RWPE1 (cell line): ENCODE measurements around the gene NEK1.
"Not testable (repeated sequence)": the region's sequence is repeated elsewhere in the genome, so short reads cannot be mapped to it uniquely, and the experiment has no call there.

Experiments
- CTCF ChIA-PET: fragments of 350-600 bp; sonication (Branson Sonifier 250); formaldehyde crosslinking; extraction: SDS; loops from one replicate; lab custom pipeline; 2021; lab: Yijun Ruan, JAX
- POLR2A ChIA-PET: fragments of 400-600 bp; formaldehyde crosslinking; extraction: SDS; loops from one replicate; lab custom pipeline; 2020; ENCODE audit warnings: antibody characterized with exemption; ENCODE audit not compliant: low non-redundant PET; lab: Yijun Ruan, JAX
- DNase-seq: peaks from one replicate; pipeline ENCODE4 v3.0.0; 2012; ENCODE audit warnings: low spot score
- H3K27ac ChIP-seq: fragments of 450-650 bp; 2 replicates; pipeline ENCODE4 v1.5.1; 2017
- CTCF ChIP-seq: fragments of 450-650 bp; conservative IDR thresholded peaks from 2 replicates; pipeline ENCODE4 v1.5.1; 2017; ENCODE audit warnings: low read depth, mild to moderate bottlenecking

Gene NEK1

GRCh38 chr4:169566021-169566818 is 46.2 kb downstream of the NEK1 start:
- ChIA-PET POLR2A (no interaction called here), CTCF (interaction anchor here (0.5 to 1.1 kb wide), 21 partner anchors 9 to 1248 kb away, joined by 3 to 6 read pairs (median 4); no protein-coding TSS in a partner anchor)
- DNase-seq, result peak; percentile 38
- peak; percentile 77 for TF ChIP-seq CTCF
- H3K27ac ChIP-seq, result no peak overlapping the region

GRCh38 chr4:169565606-169566005 is 46.8 kb downstream of the NEK1 start:
- no peak overlapping the region for H3K27ac ChIP-seq
- ChIA-PET CTCF (interaction anchor here (0.5 to 1.0 kb wide), 5 partner anchors 8 to 500 kb away, joined by 3 to 5 read pairs (median 4); no protein-coding TSS in a partner anchor), POLR2A (no interaction called here)
- TF ChIP-seq CTCF, result no peak
- no peak for DNase-seq

GRCh38 chr4:169557061-169557636 is 55.2 kb downstream of the NEK1 start:
- ChIA-PET CTCF (interaction anchor here (0.8 kb wide), 1 partner anchor 9 kb away, joined by 5 read pairs; no protein-coding TSS in a partner anchor), POLR2A (no interaction called here)
- DNase-seq, result no peak
- no peak overlapping the region for H3K27ac ChIP-seq
- no peak for TF ChIP-seq CTCF

GRCh38 chr4:169546548-169546947 is 65.8 kb downstream of the NEK1 start:
- H3K27ac ChIP-seq, POLR2A ChIA-PET, DNase-seq, CTCF ChIA-PET: not testable (repeated sequence)

- H3K27ac ChIP-seq, result no peak overlapping the region
- DNase-seq, result no peak
- TF ChIP-seq CTCF, result no peak
- POLR2A ChIA-PET, result no interaction called here
- CTCF ChIA-PET, result no interaction called here
Observed at GRCh38 chr4:169540774-169541173, 71.6 kb downstream of the NEK1 start.

GRCh38 chr4:169530048-169530447 is 82.3 kb downstream of the NEK1 start:
- ChIA-PET CTCF (no interaction called here), POLR2A (interaction anchor here (0.6 kb wide), 1 partner anchor 651 kb away, joined by 3 read pairs; no protein-coding TSS in a partner anchor)
- no peak for TF ChIP-seq CTCF
- no peak overlapping the region for H3K27ac ChIP-seq
- peak; percentile 4 for DNase-seq

GRCh38 chr4:169523796-169524195 is 88.6 kb downstream of the NEK1 start:
- ChIA-PET POLR2A (no interaction called here), CTCF (no interaction called here)
- no peak for DNase-seq
- TF ChIP-seq CTCF, result no peak
- H3K27ac ChIP-seq, result no peak overlapping the region
